Stimulated activated naive CD8-positive, alpha-beta T cell treated with anti-CD3 and anti-CD28 coated beads, Interleukin-15, Interleukin-2, amounts not matched to agents 100 U/mL and 50 U/mL, for 24 hours (primary cell): Measurements from ENCODE around the gene MUCL3.
"Not testable (repeated sequence)": the region's sequence is repeated elsewhere in the genome, so short reads cannot be mapped to it uniquely, and the experiment has no call there.

Source experiments
- ATAC-seq: fragments of 150-1000 bp; cut with Tn5 transposase; one replicate; pipeline ENCODE4 v1.10.0; 2021
- DNase-seq: peaks from one replicate; pipeline ENCODE4 v3.0.0; 2021

Gene MUCL3

GRCh38 chr6:30913721-30914075 lies 27.1 kb upstream of the MUCL3 start:
- DNase-seq (no peak), ATAC-seq (peak; percentile 20)

GRCh38 chr6:30914076-30914853 lies 26.5 kb upstream of the MUCL3 start, which contains the start of gene VARS2:
Gene VARS2 (plus strand): TSS chr6:30914238. CDS start chr6:30914837, 599 bp downstream.
- DNase-seq = peak; percentile 89

GRCh38 chr6:30914854-30915590 lies 25.8 kb upstream of the MUCL3 start:
- ATAC-seq (no peak), DNase-seq (peak; percentile 13)

More at GRCh38 chr6:30914076-30914853, 26.5 kb upstream of the MUCL3 start, which contains the start of gene VARS2:
- peak; percentile 95 for ATAC-seq

- DNase-seq = no peak
- ATAC-seq = no peak
These were observed 25.2 kb upstream of the MUCL3 start for GRCh38 chr6:30915591-30915946.

GRCh38 chr6:30917041-30917440 lies 23.7 kb upstream of the MUCL3 start:
- ATAC-seq = no peak

GRCh38 chr6:30917487-30917886 lies 23.3 kb upstream of the MUCL3 start:
- DNase-seq = no peak
- ATAC-seq = no peak

More at GRCh38 chr6:30917041-30917440, 23.7 kb upstream of the MUCL3 start:
- no peak for DNase-seq

- DNase-seq = no peak
- ATAC-seq = no peak
These were observed 22.1 kb upstream of the MUCL3 start for GRCh38 chr6:30918670-30919069.

GRCh38 chr6:30922447-30922852 lies 18.3 kb upstream of the MUCL3 start:
- no peak for DNase-seq

GRCh38 chr6:30924040-30924627 lies 16.6 kb upstream of the MUCL3 start:
- DNase-seq, ATAC-seq: not testable (repeated sequence)

More at GRCh38 chr6:30922447-30922852, 18.3 kb upstream of the MUCL3 start:
- ATAC-seq = no peak

GRCh38 chr6:30926644-30927043 lies 14.1 kb upstream of the MUCL3 start:
- DNase-seq = no peak

GRCh38 chr6:30927080-30927479 lies 13.7 kb upstream of the MUCL3 start:
- not testable (repeated sequence) for DNase-seq, ATAC-seq

More at GRCh38 chr6:30926644-30927043, 14.1 kb upstream of the MUCL3 start:
- no peak for ATAC-seq

- DNase-seq = no peak
- ATAC-seq = no peak
These were observed 12.1 kb upstream of the MUCL3 start for GRCh38 chr6:30928677-30929076.

GRCh38 chr6:30930506-30930905 lies 10.3 kb upstream of the MUCL3 start:
- ATAC-seq (no peak), DNase-seq (no peak)

GRCh38 chr6:30931272-30931671 lies 9.5 kb upstream of the MUCL3 start:
- ATAC-seq (no peak), DNase-seq (no peak)

- no peak for DNase-seq
- ATAC-seq = no peak
These were observed 8.7 kb upstream of the MUCL3 start, which contains the start of gene SFTA2 for GRCh38 chr6:30931969-30932645. Gene SFTA2 (minus strand): TSS chr6:30932170. CDS start chr6:30932096, 74 bp downstream.

GRCh38 chr6:30932665-30933365 lies 8.0 kb upstream of the MUCL3 start:
- ATAC-seq = no peak
- DNase-seq = no peak

GRCh38 chr6:30935018-30935417 lies 5.8 kb upstream of the MUCL3 start:
- DNase-seq = no peak

GRCh38 chr6:30937265-30937664 lies 3.5 kb upstream of the MUCL3 start:
- ATAC-seq = no peak

More at GRCh38 chr6:30935018-30935417, 5.8 kb upstream of the MUCL3 start:
- no peak for ATAC-seq

GRCh38 chr6:30938730-30939129 lies 2.0 kb upstream of the MUCL3 start:
- DNase-seq (no peak), ATAC-seq (no peak)

More at GRCh38 chr6:30937265-30937664, 3.5 kb upstream of the MUCL3 start:
- DNase-seq = no peak

GRCh38 chr6:30939473-30939872 lies 1.3 kb upstream of the MUCL3 start:
- DNase-seq = no peak
- no peak for ATAC-seq

GRCh38 chr6:30942338-30943060 lies 1.7 kb downstream of the MUCL3 start:
- ATAC-seq = no peak

More at GRCh38 chr6:30942338-30943060, 1.7 kb downstream of the MUCL3 start:
- no peak for DNase-seq
